HL-60 (cell line): Measurements from ENCODE around the gene CACNA2D3.
A peak's percentile ranks its signal among the peaks of the same experiment; 100 is the strongest.

ENCODE experiments used
- DNase-seq, 2 experiments: peaks; one replicate each; pipeline ENCODE4 v3.0.0-alpha.2; 2010 to 2020; ENCODE audit warnings: low read depth in 1 of 2, low spot score in 1 of 2
- H3K27ac ChIP-seq: fragments of 250-450 bp; sonication (Bioruptor Pico); replicated peaks from 2 replicates; pipeline ENCODE4 v1.5.1; 2020; ENCODE audit warnings: mild to moderate bottlenecking, moderate library complexity
- H3K27me3 ChIP-seq: fragments of 250-450 bp; sonication (Bioruptor Pico); 2 replicates; pipeline ENCODE4 v1.5.1; 2021; ENCODE audit warnings: mild to moderate bottlenecking, moderate library complexity; ENCODE audit not compliant: insufficient read depth, poor library complexity, severe bottlenecking
- H3K4me3 ChIP-seq: replicated peaks from 2 replicates; pipeline ENCODE4 v1.5.1; 2011; ENCODE audit warnings: mild to moderate bottlenecking, control low read depth, low read length; ENCODE audit not compliant: insufficient read depth
- GABPA ChIP-seq: IDR thresholded peaks from 2 replicates; pipeline ENCODE4 v1.6.1; 2012; ENCODE audit warnings: low read depth
- POLR2AphosphoS5 ChIP-seq: IDR thresholded peaks from 2 replicates; pipeline ENCODE4 v1.6.1; 2012; ENCODE audit warnings: low read depth
- REST ChIP-seq: IDR thresholded peaks from 2 replicates; pipeline ENCODE4 v1.6.1; 2012; ENCODE audit warnings: low read depth; ENCODE audit not compliant: insufficient replicate concordance
- SPI1 ChIP-seq: IDR thresholded peaks from 2 replicates; pipeline ENCODE4 v1.6.1; 2012; ENCODE audit warnings: low read depth, mild to moderate bottlenecking, borderline replicate concordance
- TF ChIP-seq, protein P1 (sequence below): IDR thresholded peaks from one replicate; pipeline ENCODE4 v1.5.1; 2011; ENCODE audit warnings: low read length, control low read depth, inconsistent platforms; ENCODE audit not compliant: insufficient read depth

The CACNA2D3 gene

GRCh38 chr3:54426381-54426780 lies 304.0 kb downstream of the CACNA2D3 start:
- TF ChIP-seq SPI1 = no peak
- Histone ChIP-seq H3K27ac (no peak overlapping the region), H3K4me3 (no peak overlapping the region), H3K27me3 (no peaks in the 10 kb centered on the region)
- DNase-seq = no peak

DNA sequence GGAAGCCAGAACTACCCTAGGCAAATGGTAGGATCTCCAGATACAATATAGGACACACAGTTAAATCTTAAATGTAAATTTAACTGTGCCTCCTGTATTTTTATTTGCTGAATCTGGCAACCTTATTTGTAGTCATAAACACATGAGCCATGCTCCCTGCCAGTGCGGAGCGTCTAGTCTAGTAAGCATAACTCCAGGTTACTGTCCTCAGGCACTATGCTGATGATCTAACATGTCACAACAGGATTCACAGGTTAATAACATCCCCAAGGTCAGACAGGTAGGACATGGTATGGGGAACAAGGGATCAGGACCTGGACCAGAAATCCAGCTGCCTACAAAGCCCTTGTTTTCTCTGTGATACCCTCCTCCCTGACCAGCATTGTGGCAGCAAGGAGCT lies 305.1 kb downstream of the CACNA2D3 start:
- no peak for DNase-seq
- no peak overlapping the region for H3K4me3 ChIP-seq

GRCh38 chr3:54427941-54428871 lies 305.9 kb downstream of the CACNA2D3 start:
- Histone ChIP-seq H3K4me3 (no peak overlapping the region), H3K27me3 (no peaks in the 10 kb centered on the region), H3K27ac (no peak overlapping the region)
- peak; percentile 2 to 48 for DNase-seq
- no peak for TF ChIP-seq POLR2AphosphoS5
- TF ChIP-seq, protein P1, sequence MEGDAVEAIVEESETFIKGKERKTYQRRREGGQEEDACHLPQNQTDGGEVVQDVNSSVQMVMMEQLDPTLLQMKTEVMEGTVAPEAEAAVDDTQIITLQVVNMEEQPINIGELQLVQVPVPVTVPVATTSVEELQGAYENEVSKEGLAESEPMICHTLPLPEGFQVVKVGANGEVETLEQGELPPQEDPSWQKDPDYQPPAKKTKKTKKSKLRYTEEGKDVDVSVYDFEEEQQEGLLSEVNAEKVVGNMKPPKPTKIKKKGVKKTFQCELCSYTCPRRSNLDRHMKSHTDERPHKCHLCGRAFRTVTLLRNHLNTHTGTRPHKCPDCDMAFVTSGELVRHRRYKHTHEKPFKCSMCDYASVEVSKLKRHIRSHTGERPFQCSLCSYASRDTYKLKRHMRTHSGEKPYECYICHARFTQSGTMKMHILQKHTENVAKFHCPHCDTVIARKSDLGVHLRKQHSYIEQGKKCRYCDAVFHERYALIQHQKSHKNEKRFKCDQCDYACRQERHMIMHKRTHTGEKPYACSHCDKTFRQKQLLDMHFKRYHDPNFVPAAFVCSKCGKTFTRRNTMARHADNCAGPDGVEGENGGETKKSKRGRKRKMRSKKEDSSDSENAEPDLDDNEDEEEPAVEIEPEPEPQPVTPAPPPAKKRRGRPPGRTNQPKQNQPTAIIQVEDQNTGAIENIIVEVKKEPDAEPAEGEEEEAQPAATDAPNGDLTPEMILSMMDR = peak; percentile 59

More for the DNA sequence above, 305.1 kb downstream of the CACNA2D3 start:
- Histone ChIP-seq H3K27me3 (no peaks in the 10 kb centered on the region), H3K27ac (no peak overlapping the region)
- no peak for TF ChIP-seq REST
- TF ChIP-seq SPI1 = no peak
- no peak for TF ChIP-seq GABPA
- TF ChIP-seq POLR2AphosphoS5 = no peak
- TF ChIP-seq, protein P1 = no peak

- H3K27me3 ChIP-seq = no peaks in the 10 kb centered on the region
- no peak overlapping the region for H3K4me3 ChIP-seq
- TF ChIP-seq GABPA (no peak), REST (no peak)
- no peak overlapping the region for H3K27ac ChIP-seq
- no peak for DNase-seq
Observed at GRCh38 chr3:54432975-54433374, 310.6 kb downstream of the CACNA2D3 start.

DNA sequence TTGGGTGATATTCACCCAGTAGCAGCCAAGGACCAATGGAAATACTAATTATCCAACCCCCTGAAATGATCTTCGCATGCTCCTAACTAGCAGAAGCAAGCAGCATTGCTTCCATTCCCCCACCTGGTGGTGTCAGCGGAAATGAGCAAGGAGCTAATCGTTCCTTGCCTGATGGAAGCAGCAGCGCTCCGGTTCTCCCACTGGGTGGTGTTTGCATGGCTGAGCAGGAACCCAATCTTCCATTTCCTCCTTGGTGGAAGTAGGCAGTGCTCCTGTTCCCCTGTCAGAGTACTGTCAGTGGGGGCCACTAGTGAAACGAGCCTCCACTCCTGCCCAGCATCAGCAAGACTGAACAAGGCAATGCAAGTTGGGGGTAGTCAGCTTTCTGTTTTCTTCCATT lies 311.5 kb downstream of the CACNA2D3 start:
- no peak for DNase-seq
- H3K27me3 ChIP-seq = no peaks in the 10 kb centered on the region
- H3K4me3 ChIP-seq = no peak overlapping the region
- H3K27ac ChIP-seq = no peak overlapping the region
- no peak for TF ChIP-seq REST
- no peak for TF ChIP-seq POLR2AphosphoS5
- TF ChIP-seq SPI1 = no peak
- TF ChIP-seq GABPA = no peak
- TF ChIP-seq, protein P1 = no peak
